KMS-11 (cell line): Measurements from ENCODE around the gene MEGF10.
"Not testable (repeated sequence)": the region's sequence is repeated elsewhere in the genome, so short reads cannot be mapped to it uniquely, and the experiment has no call there.

Experiments used
- H2AFZ ChIP-seq: fragments of 200-600 bp; sonication (generic); 2 replicates; pipeline ENCODE4 v1.6.1; 2016; ENCODE audit warnings: antibody characterized with exemption, mixed run types, low read depth
- H3K27ac ChIP-seq: fragments of 200-600 bp; sonication (generic); 2 replicates; pipeline ENCODE4 v1.6.1; 2016; ENCODE audit warnings: mild to moderate bottlenecking, mixed run types
- H3K27me3 ChIP-seq: fragments of 200-600 bp; sonication (generic); 2 replicates; pipeline ENCODE4 v1.6.1; 2017; ENCODE audit warnings: mild to moderate bottlenecking, low read depth, mixed run types, moderate library complexity; ENCODE audit not compliant: insufficient read depth
- H3K36me3 ChIP-seq: fragments of 200-600 bp; sonication (generic); 2 replicates; pipeline ENCODE4 v1.6.1; 2017; ENCODE audit warnings: mild to moderate bottlenecking, mixed run types; ENCODE audit not compliant: insufficient read depth
- H3K4me1 ChIP-seq: fragments of 200-600 bp; sonication (generic); 2 replicates; pipeline ENCODE4 v1.6.1; 2016; ENCODE audit warnings: mild to moderate bottlenecking, low read depth, mixed run types; ENCODE audit not compliant: poor library complexity, severe bottlenecking
- H3K4me2 ChIP-seq: fragments of 200-600 bp; sonication (generic); 2 replicates; pipeline ENCODE4 v1.7.0; 2016; ENCODE audit warnings: mild to moderate bottlenecking, mixed run types
- H3K4me3 ChIP-seq: fragments of 200-600 bp; sonication (generic); IDR thresholded peaks from 2 replicates; pipeline ENCODE4 v1.6.1; 2017; ENCODE audit warnings: low read depth, low read length, mixed read lengths; ENCODE audit not compliant: insufficient read depth
- H3K79me2 ChIP-seq: fragments of 200-600 bp; sonication (generic); 2 replicates; pipeline ENCODE4 v1.6.1; 2016; ENCODE audit warnings: low read depth, mixed run types; ENCODE audit not compliant: insufficient read depth
- H3K9ac ChIP-seq: fragments of 200-600 bp; sonication (generic); 2 replicates; pipeline ENCODE4 v1.6.1; 2016; ENCODE audit warnings: mild to moderate bottlenecking, mixed run types
- H4K20me1 ChIP-seq: fragments of 200-600 bp; sonication (generic); 2 replicates; pipeline ENCODE4 v1.6.1; 2016; ENCODE audit warnings: mild to moderate bottlenecking, mixed run types; ENCODE audit not compliant: insufficient read depth
- CTCF ChIP-seq: fragments of 200-600 bp; sonication (generic); conservative IDR thresholded peaks from 2 replicates; pipeline ENCODE4 v1.6.1; 2017; ENCODE audit warnings: low read depth, mild to moderate bottlenecking, antibody characterized with exemption, low read length, moderate library complexity, mixed read lengths

Gene MEGF10

GRCh38 chr5:127306647-127307046 lies 16.1 kb downstream of the MEGF10 start:
- H3K79me2 ChIP-seq, result no peaks in the 10 kb centered on the region
- H3K36me3 ChIP-seq, result no peaks in the 10 kb centered on the region
- H3K27ac ChIP-seq, result no peak overlapping the region
- H3K9ac ChIP-seq, result no peak overlapping the region
- H3K4me2 ChIP-seq, result no peak overlapping the region
- H4K20me1 ChIP-seq, result no peaks in the 10 kb centered on the region
- no peaks in the 10 kb centered on the region for H3K27me3 ChIP-seq
- H3K4me1 ChIP-seq, result no peaks in the 10 kb centered on the region
- H3K4me3 ChIP-seq, result no peak overlapping the region
- TF ChIP-seq CTCF, result no peak
- H2AFZ ChIP-seq, result no peak overlapping the region

GRCh38 chr5:127307868-127308267 lies 17.3 kb downstream of the MEGF10 start:
- Histone ChIP-seq H3K4me2 (no peak overlapping the region), H3K4me1 (no peaks in the 10 kb centered on the region), H3K4me3 (no peak overlapping the region), H3K36me3 (no peaks in the 10 kb centered on the region), H4K20me1 (no peaks in the 10 kb centered on the region), H3K9ac (no peak overlapping the region), H2AFZ (no peak overlapping the region), H3K27me3 (no peaks in the 10 kb centered on the region), H3K27ac (no peak overlapping the region), H3K79me2 (no peaks in the 10 kb centered on the region)
- no peak for TF ChIP-seq CTCF

GRCh38 chr5:127308325-127308724 lies 17.7 kb downstream of the MEGF10 start:
- H4K20me1 ChIP-seq, H3K4me3 ChIP-seq, H3K36me3 ChIP-seq, H3K4me1 ChIP-seq, H2AFZ ChIP-seq, H3K79me2 ChIP-seq, H3K9ac ChIP-seq, H3K4me2 ChIP-seq, H3K27me3 ChIP-seq, H3K27ac ChIP-seq: not testable (repeated sequence)

GRCh38 chr5:127308945-127309344 lies 18.3 kb downstream of the MEGF10 start:
- H4K20me1 ChIP-seq, result no peaks in the 10 kb centered on the region
- H3K4me3 ChIP-seq, result no peak overlapping the region
- H3K27ac ChIP-seq, result no peak overlapping the region
- no peaks in the 10 kb centered on the region for H3K79me2 ChIP-seq
- peaks cover 2% of the 10 kb centered on the region for H3K4me1 ChIP-seq
- H2AFZ ChIP-seq, result no peak overlapping the region
- H3K4me2 ChIP-seq, result no peak overlapping the region
- TF ChIP-seq CTCF, result no peak
- no peaks in the 10 kb centered on the region for H3K27me3 ChIP-seq
- H3K9ac ChIP-seq, result no peak overlapping the region
- no peaks in the 10 kb centered on the region for H3K36me3 ChIP-seq

- H3K79me2 ChIP-seq, result no peaks in the 10 kb centered on the region
- no peak for TF ChIP-seq CTCF
- H3K4me1 ChIP-seq, result peaks cover 2% of the 10 kb centered on the region
- no peaks in the 10 kb centered on the region for H3K27me3 ChIP-seq
- H3K9ac ChIP-seq, result no peak overlapping the region
- no peaks in the 10 kb centered on the region for H4K20me1 ChIP-seq
- no peak overlapping the region for H2AFZ ChIP-seq
- H3K36me3 ChIP-seq, result no peaks in the 10 kb centered on the region
- no peak overlapping the region for H3K4me3 ChIP-seq
- H3K27ac ChIP-seq, result no peak overlapping the region
- H3K4me2 ChIP-seq, result no peak overlapping the region
Observed at GRCh38 chr5:127311349-127311748, 20.8 kb downstream of the MEGF10 start.
